Kidney (tissue), 14 donors: ENCODE data around the gene EIF2B5. TPM values are rescaled to one million over a fixed set of nuclear protein-coding genes. Genes with fewer than 3 reads are reported as not detected.

Source experiments
- DNase-seq, 5 donors: peaks; one replicate each; pipeline ENCODE4 v3.0.0-alpha.2; 2013 to 2020
- FAIRE-seq: peaks from 2 replicates; lab custom pipeline; 2012; peaks lifted over from hg19 to GRCh38; lab: Jason Lieb, UNC
- H3K27ac ChIP-seq, 2 donors: one replicate each; pipeline ENCODE4 v1.7.0; 2013; ENCODE audit warnings: low read depth in 2 of 2, low read length in 2 of 2, inconsistent platforms in 1 of 2
- H3K27me3 ChIP-seq: one replicate; pipeline ENCODE4 v1.7.1; 2013; ENCODE audit warnings: low read length, inconsistent platforms; ENCODE audit not compliant: control insufficient read depth, insufficient read depth
- H3K36me3 ChIP-seq, 3 donors: one replicate each; pipeline versions ENCODE4 v1.7.0 to v1.7.1; 2013; ENCODE audit warnings: low read length in 3 of 3, control low read depth in 1 of 3, inconsistent platforms in 1 of 3; ENCODE audit not compliant: insufficient read depth in 3 of 3, control insufficient read depth in 2 of 3
- H3K4me1 ChIP-seq, 3 donors: one replicate each; pipeline versions ENCODE4 v1.7.0 to v1.7.1; 2013; ENCODE audit warnings: low read length in 3 of 3, inconsistent platforms in 1 of 3, low read depth in 1 of 3; ENCODE audit not compliant: control insufficient read depth in 2 of 3, insufficient read depth in 2 of 3
- H3K4me3 ChIP-seq, 3 donors: one replicate each; pipeline versions ENCODE4 v1.7.0 to v1.8.1; 2013; ENCODE audit warnings: low read length in 3 of 3, control low read depth in 1 of 3, inconsistent platforms in 1 of 3
- H3K9ac ChIP-seq, 3 donors: one replicate each; pipeline versions ENCODE4 v1.7.0 to v1.7.1; 2013; ENCODE audit warnings: low read length in 3 of 3, control low read depth in 1 of 3, inconsistent platforms in 1 of 3
- H3K9me3 ChIP-seq, 3 donors: one replicate each; pipeline versions ENCODE4 v1.7.0 to v1.7.1; 2013; ENCODE audit warnings: low read length in 3 of 3, control low read depth in 1 of 3, inconsistent platforms in 1 of 3; ENCODE audit not compliant: control insufficient read depth in 2 of 3, insufficient read depth in 1 of 3
- intact Hi-C: fragments of 100-400 bp; cut with DNase I; formaldehyde crosslinking; loops from one replicate; pipeline ENCODE4 v1.11.1; 2022
- polyA plus RNA-seq: library from polyadenylated mRNA; stranded (reverse); fragments of 350-450 nt; fragmentation: Illumina TruSeq; extraction: RNeasy Lipid Tissue Mini Kit (QIAGEN cat#74804); gene quantifications from one replicate; pipeline ENCODE4 v1.2.3, GENCODE V29; 2014; ENCODE audit warnings: low read depth, low replicate concordance; ENCODE audit not compliant: insufficient read depth
- total RNA-seq: library from RNA; stranded (reverse); fragmentation: NEBNext Ultra II Directional; extraction: Animal tissue kit (Norgen Biotek cat#: 25700); gene quantifications from one replicate; pipeline ENCODE4 v1.2.1, GENCODE V29; 2021
- TF ChIP-seq, protein P1 (sequence below): IDR thresholded peaks from 3 replicates; pipeline ENCODE4 v1.5.1; 2012; ENCODE audit warnings: mild to moderate bottlenecking, moderate library complexity, borderline replicate concordance; ENCODE audit not compliant: insufficient read depth; ENCODE audit errors: extremely low read depth
- donor health status: control.
- donor health status: control.
- donor health status: control.
- donor health status: control.
- donor health status: control.
- donor health status: DM: yes; HTN: yes; CAD: no.
- donor health status: Normal renal cell carcinoma (clear cell type).

EIF2B5 gene
- total and polyA plus RNA-seq, 2 donors from 2014 or later, result 36.9 to 37.0 TPM

DNA sequence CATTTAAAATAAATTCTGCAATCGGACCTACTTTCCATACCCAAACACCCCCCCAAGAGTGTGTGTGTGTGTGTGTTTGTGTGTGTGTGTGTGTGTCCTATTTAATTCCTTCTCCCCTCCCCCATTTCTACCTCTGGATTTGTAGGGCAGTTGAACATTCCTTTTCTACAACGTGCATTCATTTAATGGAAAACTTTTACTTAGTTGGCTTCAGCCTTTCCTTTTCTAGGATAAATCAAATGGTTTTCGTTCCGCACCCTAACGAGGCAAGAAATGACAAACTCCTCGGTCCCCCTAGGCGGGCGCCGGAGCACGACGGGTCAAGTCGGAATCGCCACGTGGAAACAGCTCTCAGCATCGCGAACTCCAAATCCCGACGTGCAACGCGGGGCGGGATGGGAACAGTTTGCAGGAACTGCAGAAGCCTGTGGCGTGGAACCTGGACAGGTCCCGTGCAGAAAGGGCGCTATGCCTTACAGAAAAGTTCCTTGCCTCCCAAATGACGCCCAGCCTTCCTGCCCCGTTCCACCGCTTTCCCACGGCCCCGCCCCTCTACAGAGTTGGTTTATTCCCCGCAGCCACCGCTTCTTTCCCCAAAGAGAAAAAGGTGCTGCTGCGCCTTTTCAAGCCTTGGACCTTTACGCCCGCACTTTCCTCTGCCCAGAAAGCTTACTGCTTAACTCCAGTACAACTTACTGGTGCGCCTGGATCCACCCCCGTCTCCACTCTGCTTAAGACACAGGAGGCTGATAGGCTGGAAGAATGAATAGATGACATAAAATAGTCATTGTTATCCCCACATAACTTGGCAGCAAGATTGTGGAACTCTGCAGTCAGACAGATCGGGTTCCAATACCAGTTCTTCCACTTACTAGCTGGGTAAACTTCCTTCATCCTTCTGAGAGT, 1.1 kb upstream of the EIF2B5 start:
- FAIRE-seq, result no peak
- TF ChIP-seq, protein P1, sequence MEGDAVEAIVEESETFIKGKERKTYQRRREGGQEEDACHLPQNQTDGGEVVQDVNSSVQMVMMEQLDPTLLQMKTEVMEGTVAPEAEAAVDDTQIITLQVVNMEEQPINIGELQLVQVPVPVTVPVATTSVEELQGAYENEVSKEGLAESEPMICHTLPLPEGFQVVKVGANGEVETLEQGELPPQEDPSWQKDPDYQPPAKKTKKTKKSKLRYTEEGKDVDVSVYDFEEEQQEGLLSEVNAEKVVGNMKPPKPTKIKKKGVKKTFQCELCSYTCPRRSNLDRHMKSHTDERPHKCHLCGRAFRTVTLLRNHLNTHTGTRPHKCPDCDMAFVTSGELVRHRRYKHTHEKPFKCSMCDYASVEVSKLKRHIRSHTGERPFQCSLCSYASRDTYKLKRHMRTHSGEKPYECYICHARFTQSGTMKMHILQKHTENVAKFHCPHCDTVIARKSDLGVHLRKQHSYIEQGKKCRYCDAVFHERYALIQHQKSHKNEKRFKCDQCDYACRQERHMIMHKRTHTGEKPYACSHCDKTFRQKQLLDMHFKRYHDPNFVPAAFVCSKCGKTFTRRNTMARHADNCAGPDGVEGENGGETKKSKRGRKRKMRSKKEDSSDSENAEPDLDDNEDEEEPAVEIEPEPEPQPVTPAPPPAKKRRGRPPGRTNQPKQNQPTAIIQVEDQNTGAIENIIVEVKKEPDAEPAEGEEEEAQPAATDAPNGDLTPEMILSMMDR, result no peak
- peak; percentile 81 to 93 (median 91) for DNase-seq
- Histone ChIP-seq H3K9ac (peak overlapping the region; percentile 88 to 96 (median 94)), H3K9me3 (no peaks in the 10 kb centered on the region), H3K4me1 (peaks cover 5 to 15% (median 14%) of the 10 kb centered on the region in 3 donors), H3K27ac (peak overlapping the region; percentile 77 to 93), H3K4me3 (peak overlapping the region; percentile 94 to 99 (median 98)), H3K36me3 (peaks cover 0 to 4% (median 0%) of the 10 kb centered on the region in 3 donors), H3K27me3 (no peaks in the 10 kb centered on the region)
- intact Hi-C loops, result no loop called here

DNA sequence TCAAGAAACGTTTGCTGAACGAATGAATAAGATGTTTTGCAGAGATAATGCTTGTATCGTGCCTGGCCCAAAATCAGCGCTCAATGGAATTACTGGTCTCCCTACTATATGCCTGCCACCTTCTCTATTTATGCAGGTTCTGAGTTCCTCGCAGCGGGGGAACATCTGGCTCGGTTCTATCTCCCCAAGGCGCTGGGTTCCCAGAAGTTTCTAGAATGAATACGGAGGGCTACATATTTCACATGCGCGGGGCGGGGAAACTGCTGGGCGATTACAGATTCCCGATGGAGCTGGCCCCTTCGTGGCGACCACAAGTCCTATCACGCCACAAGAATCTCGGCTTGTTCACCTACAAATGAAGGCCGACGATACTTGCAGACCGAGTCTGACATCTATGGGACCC, 411 bp upstream of the EIF2B5 start:
- Histone ChIP-seq H3K9me3 (no peaks in the 10 kb centered on the region), H3K27ac (peak overlapping the region; percentile 77 to 93), H3K27me3 (no peaks in the 10 kb centered on the region), H3K36me3 (peaks cover 0 to 4% (median 0%) of the 10 kb centered on the region in 3 donors), H3K4me3 (peak overlapping the region; percentile 94 to 99 (median 98)), H3K9ac (peak overlapping the region; percentile 88 to 96 (median 94)), H3K4me1 (peaks cover 5 to 15% (median 14%) of the 10 kb centered on the region in 3 donors)
- intact Hi-C loops, result no loop called here
- no peak for FAIRE-seq
- TF ChIP-seq, protein P1, result no peak
- DNase-seq, result peak in 1 of 5 donors; percentile 58

DNA sequence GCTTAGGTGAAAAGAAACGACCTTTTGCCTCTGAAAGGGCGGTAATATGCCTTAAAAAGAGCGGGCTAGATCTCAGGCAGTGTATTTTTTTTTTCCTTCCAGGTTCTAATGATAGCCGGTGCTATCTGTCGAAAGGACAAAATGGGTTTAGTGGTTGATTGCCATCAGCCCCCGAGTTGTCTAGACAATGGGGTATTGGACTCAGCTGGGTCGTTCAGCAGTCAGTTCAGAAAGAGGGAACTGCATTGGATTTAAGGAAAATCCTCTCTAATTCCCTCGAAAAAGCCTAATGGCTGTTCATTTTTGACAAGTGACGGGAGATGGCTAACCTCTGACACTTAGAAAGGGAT, 728 bp downstream of the EIF2B5 start:
- TF ChIP-seq, protein P1, result no peak
- H3K4me1 ChIP-seq, result peaks cover 5 to 15% (median 14%) of the 10 kb centered on the region in 3 donors
- peaks cover 5 to 14% (median 9%) of the 10 kb centered on the region in 3 donors for H3K36me3 ChIP-seq
- intact Hi-C loops, result no loop called here
- H3K27me3 ChIP-seq, result no peaks in the 10 kb centered on the region
- no peak overlapping the region for H3K27ac ChIP-seq
- H3K9ac ChIP-seq, result peak overlapping the region; percentile 84 to 96 (median 94)
- FAIRE-seq, result no peak
- H3K4me3 ChIP-seq, result peak overlapping the region; percentile 94 to 99 (median 98)
- no peaks in the 10 kb centered on the region for H3K9me3 ChIP-seq
- no peak for DNase-seq
